ENCODE data around the gene FAM107B. TPM values are rescaled to one million over a fixed set of nuclear protein-coding genes. Genes with fewer than 3 reads are reported as not detected.

FAM107B gene
- total and polyA plus RNA-seq, 2 of the 13 experiments (the other 11 are each of a cell fraction or from before 2014, with no cell fraction given): 15.7 to 24.8 TPM

DNA sequence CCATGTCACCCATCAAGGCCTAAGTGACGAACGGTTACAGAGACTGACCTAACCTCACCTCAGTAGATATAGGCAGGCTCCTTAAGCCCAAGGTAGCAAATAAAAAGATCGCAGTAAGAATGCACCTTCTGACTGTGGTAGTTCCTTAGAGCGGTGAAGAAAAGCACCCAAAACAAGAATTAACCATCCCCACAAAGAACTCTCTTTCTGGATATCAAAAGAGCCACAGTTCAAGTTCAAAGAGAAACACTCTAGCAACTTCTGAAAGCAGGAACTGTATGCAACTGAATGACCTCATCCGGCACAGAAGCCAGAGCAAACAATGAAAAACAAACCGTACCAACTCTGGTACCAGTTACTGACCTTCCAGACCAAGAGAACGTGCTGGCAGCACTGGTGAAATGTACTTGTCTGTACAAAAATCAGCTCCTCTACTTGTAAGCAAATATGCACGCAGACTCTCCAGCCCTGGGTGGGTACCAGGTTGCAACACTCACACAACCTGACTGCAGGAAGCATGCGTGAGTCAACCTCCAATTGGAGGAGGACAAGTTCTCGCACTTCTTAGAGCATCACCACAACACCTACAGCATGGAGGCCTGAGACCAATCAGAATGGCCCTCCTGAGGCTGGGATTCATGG, 202.7 kb downstream of the FAM107B start (continued):
- TF ChIP-seq, protein P1, sequence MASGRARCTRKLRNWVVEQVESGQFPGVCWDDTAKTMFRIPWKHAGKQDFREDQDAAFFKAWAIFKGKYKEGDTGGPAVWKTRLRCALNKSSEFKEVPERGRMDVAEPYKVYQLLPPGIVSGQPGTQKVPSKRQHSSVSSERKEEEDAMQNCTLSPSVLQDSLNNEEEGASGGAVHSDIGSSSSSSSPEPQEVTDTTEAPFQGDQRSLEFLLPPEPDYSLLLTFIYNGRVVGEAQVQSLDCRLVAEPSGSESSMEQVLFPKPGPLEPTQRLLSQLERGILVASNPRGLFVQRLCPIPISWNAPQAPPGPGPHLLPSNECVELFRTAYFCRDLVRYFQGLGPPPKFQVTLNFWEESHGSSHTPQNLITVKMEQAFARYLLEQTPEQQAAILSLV (CRISPR knock-in tag; IDR thresholded peaks at IDR 0.05; ENCODE audit: borderline replicate concordance): 0 out of 2 replicates have a peak, but pooled peaks have one; percentile 44
- 0 out of 2 replicates have a peak, but pooled peaks have one; percentile 45 for TF ChIP-seq ZNF878 (CRISPR knock-in tag; IDR thresholded peaks at IDR 0.05)
- TF ChIP-seq NONO (IDR thresholded peaks at IDR 0.05): no peak
- TF ChIP-seq NONO (CRISPR knock-in tag; conservative IDR thresholded peaks at IDR 0.05): no peak; the same call in 1 of the 2 replicates
- no peak for TF ChIP-seq ZNF143 (CRISPR knock-in tag; IDR thresholded peaks at IDR 0.05)
- TF ChIP-seq ZNF605 (CRISPR knock-in tag; IDR thresholded peaks at IDR 0.05): peak; percentile 75
- 0 out of 2 replicates have a peak, but pooled peaks have one; percentile 55 for TF ChIP-seq ZFP1 (CRISPR knock-in tag; IDR thresholded peaks at IDR 0.05)
- no peak for TF ChIP-seq TGIF2 (CRISPR knock-in tag; IDR thresholded peaks at IDR 0.05)
- TF ChIP-seq ZSCAN29 (CRISPR knock-in tag; conservative IDR thresholded peaks at IDR 0.05): no peak
- no peak for TF ChIP-seq ZNF382 (CRISPR knock-in tag; IDR thresholded peaks at IDR 0.05; ENCODE audit: borderline replicate concordance)
- peak; percentile 71; the same call in 1 of the 2 replicates for TF ChIP-seq GFI1 (CRISPR knock-in tag; IDR thresholded peaks at IDR 0.05; ENCODE audit: borderline replicate concordance)
- TF ChIP-seq REPIN1 (CRISPR knock-in tag; IDR thresholded peaks at IDR 0.05; ENCODE audit: borderline replicate concordance, low read depth): peak; percentile 53; the same call in 1 of the 2 replicates
- TF ChIP-seq MAFF (IDR thresholded peaks at IDR 0.05; ENCODE audit: low read depth, low read length): no peak
- TF ChIP-seq, protein P2, sequence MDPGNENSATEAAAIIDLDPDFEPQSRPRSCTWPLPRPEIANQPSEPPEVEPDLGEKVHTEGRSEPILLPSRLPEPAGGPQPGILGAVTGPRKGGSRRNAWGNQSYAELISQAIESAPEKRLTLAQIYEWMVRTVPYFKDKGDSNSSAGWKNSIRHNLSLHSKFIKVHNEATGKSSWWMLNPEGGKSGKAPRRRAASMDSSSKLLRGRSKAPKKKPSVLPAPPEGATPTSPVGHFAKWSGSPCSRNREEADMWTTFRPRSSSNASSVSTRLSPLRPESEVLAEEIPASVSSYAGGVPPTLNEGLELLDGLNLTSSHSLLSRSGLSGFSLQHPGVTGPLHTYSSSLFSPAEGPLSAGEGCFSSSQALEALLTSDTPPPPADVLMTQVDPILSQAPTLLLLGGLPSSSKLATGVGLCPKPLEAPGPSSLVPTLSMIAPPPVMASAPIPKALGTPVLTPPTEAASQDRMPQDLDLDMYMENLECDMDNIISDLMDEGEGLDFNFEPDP (CRISPR knock-in tag; conservative IDR thresholded peaks at IDR 0.05): no peak
- TF ChIP-seq ZNF790 (CRISPR knock-in tag; IDR thresholded peaks at IDR 0.05; ENCODE audit: borderline replicate concordance): no peak
- TF ChIP-seq, protein P3, sequence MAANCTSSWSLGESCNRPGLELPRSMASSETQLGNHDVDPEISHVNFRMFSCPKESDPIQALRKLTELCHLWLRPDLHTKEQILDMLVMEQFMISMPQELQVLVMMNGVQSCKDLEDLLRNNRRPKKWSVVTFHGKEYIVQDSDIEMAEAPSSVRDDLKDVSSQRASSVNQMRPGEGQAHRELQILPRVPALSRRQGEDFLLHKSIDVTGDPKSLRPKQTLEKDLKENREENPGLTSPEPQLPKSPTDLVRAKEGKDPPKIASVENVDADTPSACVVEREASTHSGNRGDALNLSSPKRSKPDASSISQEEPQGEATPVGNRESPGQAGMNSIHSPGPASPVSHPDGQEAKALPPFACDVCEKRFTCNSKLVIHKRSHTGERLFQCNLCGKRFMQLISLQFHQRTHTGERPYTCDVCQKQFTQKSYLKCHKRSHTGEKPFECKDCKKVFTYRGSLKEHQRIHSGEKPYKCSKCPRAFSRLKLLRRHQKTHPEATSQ (CRISPR knock-in tag; IDR thresholded peaks at IDR 0.05; ENCODE audit: borderline replicate concordance): no peak
- TF ChIP-seq FOXO1 (CRISPR knock-in tag; IDR thresholded peaks at IDR 0.05): peak; percentile 75
- TF ChIP-seq SKI (IDR thresholded peaks at IDR 0.05; ENCODE audit: partially characterized antibody): peak; percentile 95
- no peak for TF ChIP-seq KLF13 (CRISPR knock-in tag; IDR thresholded peaks at IDR 0.05)
- TF ChIP-seq ZNF510 (CRISPR knock-in tag; IDR thresholded peaks at IDR 0.05; ENCODE audit: low read depth): no peak
- no peak for TF ChIP-seq ZNF34 (CRISPR knock-in tag; IDR thresholded peaks at IDR 0.05; ENCODE audit: borderline replicate concordance)
- TF ChIP-seq TCF7L2 (IDR thresholded peaks at IDR 0.05; ENCODE audit: low read depth, low read length): no peak
- 0 out of 2 replicates have a peak, but pooled peaks have one; percentile 33 for TF ChIP-seq SNAPC2 (CRISPR knock-in tag; IDR thresholded peaks at IDR 0.05)
- TF ChIP-seq, protein P4, sequence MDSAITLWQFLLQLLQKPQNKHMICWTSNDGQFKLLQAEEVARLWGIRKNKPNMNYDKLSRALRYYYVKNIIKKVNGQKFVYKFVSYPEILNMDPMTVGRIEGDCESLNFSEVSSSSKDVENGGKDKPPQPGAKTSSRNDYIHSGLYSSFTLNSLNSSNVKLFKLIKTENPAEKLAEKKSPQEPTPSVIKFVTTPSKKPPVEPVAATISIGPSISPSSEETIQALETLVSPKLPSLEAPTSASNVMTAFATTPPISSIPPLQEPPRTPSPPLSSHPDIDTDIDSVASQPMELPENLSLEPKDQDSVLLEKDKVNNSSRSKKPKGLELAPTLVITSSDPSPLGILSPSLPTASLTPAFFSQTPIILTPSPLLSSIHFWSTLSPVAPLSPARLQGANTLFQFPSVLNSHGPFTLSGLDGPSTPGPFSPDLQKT (CRISPR knock-in tag; IDR thresholded peaks at IDR 0.05; ENCODE audit: borderline replicate concordance): no peak
- TF ChIP-seq, protein P5, sequence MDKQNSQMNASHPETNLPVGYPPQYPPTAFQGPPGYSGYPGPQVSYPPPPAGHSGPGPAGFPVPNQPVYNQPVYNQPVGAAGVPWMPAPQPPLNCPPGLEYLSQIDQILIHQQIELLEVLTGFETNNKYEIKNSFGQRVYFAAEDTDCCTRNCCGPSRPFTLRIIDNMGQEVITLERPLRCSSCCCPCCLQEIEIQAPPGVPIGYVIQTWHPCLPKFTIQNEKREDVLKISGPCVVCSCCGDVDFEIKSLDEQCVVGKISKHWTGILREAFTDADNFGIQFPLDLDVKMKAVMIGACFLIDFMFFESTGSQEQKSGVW (CRISPR knock-in tag; IDR thresholded peaks at IDR 0.05; ENCODE audit: borderline replicate concordance): no peak
